SKM-1 (cell line): ENCODE data around the gene BANP.
"Not testable (repeated sequence)": the region's sequence is repeated elsewhere in the genome, so short reads cannot be mapped to it uniquely, and the experiment has no call there.

Experiments used
- DNase-seq: peaks from one replicate; lab custom pipeline; 2025; ENCODE audit not compliant: unreplicated experiment; lab: John Stamatoyannopoulos, UW

The BANP gene

GRCh38 chr16:87926246-87927194, 24.7 kb upstream of the BANP start:
- no peak for DNase-seq

GRCh38 chr16:87927195-87927562, 24.1 kb upstream of the BANP start:
- DNase-seq, result no peak

- DNase-seq, result no peak
Observed at GRCh38 chr16:87929986-87930385, 21.2 kb upstream of the BANP start.

GRCh38 chr16:87930456-87930855, 20.8 kb upstream of the BANP start:
- DNase-seq, result no peak

GRCh38 chr16:87931504-87931903, 19.7 kb upstream of the BANP start:
- DNase-seq, result no peak

- DNase-seq, result not testable (repeated sequence)
Observed at GRCh38 chr16:87932475-87933139, 18.6 kb upstream of the BANP start.

- no peak for DNase-seq
Observed at GRCh38 chr16:87933140-87933495, 18.1 kb upstream of the BANP start.

- not testable (repeated sequence) for DNase-seq
Observed at GRCh38 chr16:87934752-87935425, 16.3 kb upstream of the BANP start.

- DNase-seq, result not testable (repeated sequence)
Observed at GRCh38 chr16:87936016-87936374, 15.2 kb upstream of the BANP start.

GRCh38 chr16:87936375-87937230, 14.6 kb upstream of the BANP start, which contains the start of gene CA5A:
TSS of gene CA5A (minus strand) at chr16:87936529. CDS start at chr16:87936450, 79 bp downstream.
- no peak for DNase-seq

GRCh38 chr16:87937231-87937542, 14.0 kb upstream of the BANP start:
- DNase-seq, result not testable (repeated sequence)

GRCh38 chr16:87938412-87938949, 12.8 kb upstream of the BANP start:
- no peak for DNase-seq

- no peak for DNase-seq
Observed at GRCh38 chr16:87939562-87940423, 11.4 kb upstream of the BANP start.

- no peak for DNase-seq
Observed at GRCh38 chr16:87942680-87943079, 8.6 kb upstream of the BANP start.

- DNase-seq, result no peak
Observed at GRCh38 chr16:87945351-87946042, 5.7 kb upstream of the BANP start.

- no peak for DNase-seq
Observed at GRCh38 chr16:87946596-87947347, 4.5 kb upstream of the BANP start.

GRCh38 chr16:87947356-87948118, 3.7 kb upstream of the BANP start:
- no peak for DNase-seq

GRCh38 chr16:87948119-87948545, 3.1 kb upstream of the BANP start:
- no peak for DNase-seq
